Measurements from ENCODE around the gene PNMA6E. TPM values are rescaled to one million over a fixed set of nuclear protein-coding genes. Genes with fewer than 3 reads are reported as not detected.

PNMA6E gene
- polyA plus RNA-seq (ENCODE audit: low read depth in 6 of 6) = not detected

- DNase-seq = no peak
- Mint-ChIP-seq H3K9me3 (peaks cover 0 to 10% (median 4%) of the 10 kb centered on the region in 7 donors), H3K27ac (peak within 1 kb of the TSS in 2 of 6 donors; percentile 41 to 76), H3K36me3 (no peaks in the 10 kb centered on the region), H3K4me1 (peaks cover 0 to 3% (median 0%) of the 10 kb centered on the region in 3 donors), H3K4me3 (peak within 1 kb of the TSS in 1 of 8 donors; percentile 29), H3K27me3 (peaks cover 0 to 5% (median 4%) of the 10 kb centered on the region in 3 donors)
- ATAC-seq (ENCODE audit: low read depth in 2 of 2) = no peak
These were observed at the start of gene PNMA6E for GRCh38 chrX:153401133-153401764. Gene PNMA6E, minus strand, starts transcription at chrX:153401350. Its CDS starts 2,501 bp downstream, at chrX:153398849.

GRCh38 chrX:153450949-153451277, 49.8 kb upstream of the PNMA6E start:
- Mint-ChIP-seq H3K9me3 (peaks cover 0 to 1% (median 0%) of the 10 kb centered on the region in 7 donors), H3K27me3 (no peaks in the 10 kb centered on the region), H3K4me3 (no peak overlapping the region), H3K27ac (no peak overlapping the region), H3K4me1 (no peaks in the 10 kb centered on the region), H3K36me3 (peaks cover 0 to 8% of the 10 kb centered on the region in 2 donors)
- ATAC-seq (ENCODE audit: low read depth in 2 of 2) (no peak), DNase-seq (no peak)

DNA sequence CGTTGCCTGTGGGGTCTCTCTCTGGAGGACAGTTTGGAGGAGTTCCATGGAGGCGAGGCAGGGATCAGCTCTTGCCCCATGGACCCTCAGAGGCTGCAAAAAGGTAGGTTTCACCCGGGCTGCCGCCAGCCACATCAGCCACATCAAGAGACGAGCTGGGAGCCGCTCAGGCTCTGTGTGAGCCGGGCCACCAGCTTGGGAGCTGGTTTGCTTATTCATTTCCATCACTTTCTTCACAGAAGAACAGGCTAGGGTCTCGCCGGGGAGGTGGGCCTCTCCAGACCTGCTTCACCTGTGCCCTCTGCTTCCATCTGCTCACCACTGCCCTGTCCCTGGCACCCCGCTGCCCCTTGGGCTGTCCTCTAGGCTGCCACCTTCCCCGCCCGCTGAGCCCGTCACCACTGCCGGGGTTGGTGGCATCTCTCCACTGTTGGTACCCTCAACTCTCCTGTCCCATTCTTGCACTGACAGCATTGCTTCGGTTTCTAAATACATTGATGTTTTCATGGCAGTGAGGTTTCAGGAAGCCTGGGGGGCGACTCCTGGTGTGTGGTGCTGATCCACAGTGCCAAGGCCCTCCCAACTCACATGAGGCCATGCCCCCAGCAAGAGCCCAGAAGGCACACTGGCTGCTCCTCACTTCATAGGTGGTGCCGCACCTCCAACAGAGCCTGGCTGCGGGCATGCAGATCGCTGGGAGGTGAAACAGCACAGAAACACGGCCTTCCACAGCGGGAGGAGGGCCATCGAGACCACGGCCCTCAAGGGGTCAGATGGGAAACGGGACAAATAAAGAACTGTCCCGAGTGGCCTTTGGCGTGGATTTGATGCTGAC, 49.2 kb upstream of the PNMA6E start:
- Mint-ChIP-seq H3K27ac (no peak overlapping the region), H3K36me3 (peaks cover 0 to 8% of the 10 kb centered on the region in 2 donors), H3K4me3 (peak overlapping the region in 1 of 8 donors; percentile 23), H3K4me1 (no peaks in the 10 kb centered on the region), H3K27me3 (no peaks in the 10 kb centered on the region), H3K9me3 (peaks cover 0 to 1% (median 0%) of the 10 kb centered on the region in 7 donors)
- ATAC-seq (ENCODE audit: low read depth in 2 of 2) (no peak), DNase-seq (no peak)

- Mint-ChIP-seq H3K4me1 (no peaks in the 10 kb centered on the region), H3K9me3 (peaks cover 0 to 1% (median 0%) of the 10 kb centered on the region in 7 donors), H3K27me3 (no peaks in the 10 kb centered on the region), H3K27ac (peak overlapping the region in 1 of 6 donors; percentile 33), H3K4me3 (no peak overlapping the region), H3K36me3 (peaks cover 0 to 8% of the 10 kb centered on the region in 2 donors)
- ATAC-seq (ENCODE audit: low read depth in 2 of 2) (no peak), DNase-seq (no peak)
These were observed 48.4 kb upstream of the PNMA6E start for GRCh38 chrX:153449368-153450113.

DNA sequence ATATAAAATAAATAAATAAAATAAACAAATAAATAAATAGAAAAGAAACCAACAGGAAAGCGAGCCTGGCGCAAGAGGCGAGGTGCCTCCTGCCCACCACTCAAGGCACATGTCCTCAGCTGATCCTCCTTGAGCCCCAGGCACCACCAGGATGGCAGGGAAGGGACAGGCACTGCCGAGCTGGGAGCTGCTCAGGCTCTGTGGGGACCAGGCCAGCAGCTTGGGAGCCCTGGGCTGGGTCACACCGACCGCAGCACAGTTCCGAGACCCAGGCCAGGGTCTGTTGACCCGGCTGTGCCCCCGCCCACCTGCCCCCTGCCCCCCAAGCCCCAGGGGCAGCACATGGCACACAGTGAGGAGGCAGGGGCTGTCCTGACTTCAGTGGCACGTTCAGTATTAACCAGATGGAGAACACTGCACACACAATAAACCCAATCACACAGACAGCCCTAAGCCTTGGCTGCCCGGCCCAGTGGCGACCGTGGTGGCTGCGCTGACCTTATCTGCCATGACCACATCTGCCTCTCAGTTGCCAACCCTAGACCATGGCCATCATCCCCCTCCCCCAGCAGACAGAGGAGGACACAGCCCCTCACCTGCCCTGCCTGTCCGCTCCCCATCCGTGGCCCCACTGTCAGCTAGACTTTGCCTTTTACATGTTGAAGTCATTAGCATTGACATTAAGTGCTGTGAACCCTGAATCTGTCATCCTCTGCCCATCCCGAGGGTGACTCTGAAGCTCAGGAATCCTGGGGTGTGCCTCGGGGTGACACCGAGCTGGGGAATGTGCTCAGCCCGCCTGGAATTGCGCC, 47.6 kb upstream of the PNMA6E start:
- DNase-seq (no peak), ATAC-seq (ENCODE audit: low read depth in 2 of 2) (no peak)
- Mint-ChIP-seq H3K27ac (no peak overlapping the region), H3K36me3 (peaks cover 0 to 8% of the 10 kb centered on the region in 2 donors), H3K9me3 (peaks cover 0 to 1% (median 0%) of the 10 kb centered on the region in 7 donors), H3K27me3 (no peaks in the 10 kb centered on the region), H3K4me3 (no peak overlapping the region), H3K4me1 (no peaks in the 10 kb centered on the region)

DNA sequence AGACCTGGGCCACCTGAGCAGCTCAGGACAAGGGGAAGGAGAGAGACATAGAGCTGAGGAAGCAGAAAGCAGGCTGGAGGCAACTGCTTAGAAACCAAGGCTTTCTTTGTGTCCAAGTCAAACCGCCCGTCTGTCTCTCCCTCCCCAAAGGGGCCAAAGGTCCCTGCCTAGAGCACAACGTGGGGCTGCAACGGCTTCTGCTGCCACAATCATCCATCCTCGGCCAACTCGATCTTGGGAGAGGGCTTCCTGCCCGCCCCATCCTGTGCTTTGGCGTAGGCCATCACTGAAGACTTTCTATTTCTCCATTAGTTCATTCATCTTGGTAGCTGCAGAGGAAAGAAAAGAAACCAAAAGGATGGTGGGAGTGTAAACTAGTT, 46.4 kb upstream of the PNMA6E start:
- DNase-seq (no peak), ATAC-seq (ENCODE audit: low read depth in 2 of 2) (no peak)
- Mint-ChIP-seq H3K4me1 (no peaks in the 10 kb centered on the region), H3K9me3 (peaks cover 0 to 1% (median 0%) of the 10 kb centered on the region in 7 donors), H3K27ac (no peak overlapping the region), H3K36me3 (peaks cover 0 to 8% of the 10 kb centered on the region in 2 donors), H3K27me3 (no peaks in the 10 kb centered on the region), H3K4me3 (no peak overlapping the region)

DNA sequence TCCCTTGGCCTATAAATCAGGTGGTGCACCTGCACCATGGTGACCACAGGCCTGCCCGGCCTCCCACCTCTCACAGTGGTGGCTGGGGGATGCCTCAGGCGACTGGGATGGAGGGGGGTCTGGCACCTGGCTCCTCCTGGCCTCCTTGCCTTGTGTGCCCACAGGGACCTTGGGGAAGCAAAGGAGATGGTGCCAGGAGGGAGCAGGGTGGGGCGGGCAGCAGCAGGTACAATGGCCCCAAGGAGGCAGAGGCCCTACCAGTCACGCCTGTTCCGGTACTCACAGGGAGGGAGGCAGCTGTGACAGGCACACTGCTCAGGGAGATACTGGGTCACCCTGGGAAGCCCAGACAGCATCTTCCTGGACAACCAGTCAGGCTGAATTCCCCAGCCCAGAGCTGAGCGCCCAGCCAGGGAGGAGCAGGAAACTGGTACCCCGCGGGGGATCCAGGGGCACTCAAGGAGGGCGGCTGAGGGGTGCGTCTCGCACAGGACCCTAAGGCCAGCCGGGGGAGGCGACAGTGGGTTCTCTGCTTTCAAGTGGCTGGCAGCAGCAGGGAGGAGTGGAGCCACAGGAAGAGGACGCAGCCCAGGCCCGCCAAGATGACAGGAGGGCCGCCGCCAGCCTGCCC, 45.9 kb upstream of the PNMA6E start:
- H3K9me3 Mint-ChIP-seq = peaks cover 0 to 1% (median 0%) of the 10 kb centered on the region in 7 donors
- no peaks in the 10 kb centered on the region for H3K27me3 Mint-ChIP-seq
- no peaks in the 10 kb centered on the region for H3K4me1 Mint-ChIP-seq
- no peak overlapping the region for H3K27ac Mint-ChIP-seq
- peaks cover 0 to 8% of the 10 kb centered on the region in 2 donors for H3K36me3 Mint-ChIP-seq
- no peak overlapping the region for H3K4me3 Mint-ChIP-seq
- DNase-seq (no peak), ATAC-seq (ENCODE audit: low read depth in 2 of 2) (no peak)

DNA sequence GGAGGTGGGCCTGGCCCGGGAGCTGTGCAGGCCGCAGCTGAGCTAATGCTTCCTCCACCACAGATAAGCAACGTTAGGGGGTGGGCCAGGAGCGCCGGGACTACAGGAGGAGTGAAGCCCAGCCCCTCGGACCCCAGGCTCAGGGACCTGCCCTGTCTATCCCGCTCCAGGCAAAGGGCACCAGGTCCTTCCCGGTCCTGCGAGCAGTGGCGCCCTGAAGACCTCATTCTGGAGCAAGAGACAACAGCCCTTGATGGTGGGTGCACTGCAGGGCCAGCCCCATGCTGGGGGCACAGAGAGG, 45.4 kb upstream of the PNMA6E start:
- DNase-seq (no peak), ATAC-seq (ENCODE audit: low read depth in 2 of 2) (no peak)
- Mint-ChIP-seq H3K4me3 (no peak overlapping the region), H3K27me3 (no peaks in the 10 kb centered on the region), H3K27ac (no peak overlapping the region), H3K4me1 (no peaks in the 10 kb centered on the region), H3K36me3 (peaks cover 0 to 8% of the 10 kb centered on the region in 2 donors), H3K9me3 (peaks cover 0 to under 1% (median 0%) of the 10 kb centered on the region in 7 donors)

DNA sequence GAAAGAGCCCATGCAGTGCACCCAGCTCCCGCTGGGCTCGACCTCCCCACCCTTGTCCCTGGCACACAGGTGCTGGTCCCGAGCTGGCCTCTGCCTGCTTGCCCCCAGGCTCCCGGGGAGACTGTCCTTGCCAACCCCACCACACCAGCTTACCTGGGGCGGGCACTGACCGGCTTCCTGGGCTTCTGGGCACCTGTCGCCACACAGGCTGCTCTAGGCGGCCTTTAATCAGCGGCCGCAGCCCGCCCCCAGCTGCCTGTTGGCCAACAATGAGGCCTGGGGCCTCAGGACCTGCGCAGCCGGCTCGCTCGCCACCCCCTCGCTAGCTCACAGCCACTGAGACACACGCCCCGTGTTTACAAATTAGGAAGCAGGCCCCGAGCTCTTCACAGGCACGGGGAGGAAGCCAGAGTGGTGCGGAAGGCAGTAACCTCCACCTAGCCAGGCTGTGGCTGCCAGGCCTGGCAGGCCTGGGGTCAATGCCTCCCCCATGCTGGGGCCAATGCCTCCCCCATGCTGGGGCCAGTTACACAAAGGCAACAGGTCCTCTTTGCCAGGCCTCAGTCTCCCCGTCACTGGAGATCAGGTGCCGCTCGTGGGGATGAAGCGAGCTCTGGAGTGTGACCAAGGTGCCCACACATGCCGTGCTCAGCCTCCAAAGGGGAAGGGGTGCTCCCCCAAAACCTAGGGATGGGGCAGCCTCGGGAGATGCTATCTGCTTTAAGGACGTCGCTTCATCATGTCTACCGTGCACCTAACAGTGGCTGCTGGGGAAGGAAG, 44.9 kb upstream of the PNMA6E start, which contains the start of gene TREX2:
TREX2 (minus strand) TSS at position 201 of the 780 bp plus-strand sequence. CDS start 626 bp downstream, outside the sequence.
- peaks cover 0 to 3% of the 10 kb centered on the region in 2 donors for H3K36me3 Mint-ChIP-seq
- no peaks in the 10 kb centered on the region for H3K9me3 Mint-ChIP-seq
- no peak within 1 kb of the TSS for H3K4me3 Mint-ChIP-seq
- no peaks in the 10 kb centered on the region for H3K27me3 Mint-ChIP-seq
- no peaks in the 10 kb centered on the region for H3K4me1 Mint-ChIP-seq
- DNase-seq = no peak
- H3K27ac Mint-ChIP-seq = peak within 1 kb of the TSS in 1 of 6 donors; percentile 66
- ATAC-seq (ENCODE audit: low read depth in 2 of 2) = no peak

GRCh38 chrX:153445106-153445855, 44.1 kb upstream of the PNMA6E start:
- no peak overlapping the region for H3K27ac Mint-ChIP-seq
- H3K36me3 Mint-ChIP-seq = no peaks in the 10 kb centered on the region
- H3K27me3 Mint-ChIP-seq = no peaks in the 10 kb centered on the region
- peaks cover 0 to 4% (median 0%) of the 10 kb centered on the region in 7 donors for H3K9me3 Mint-ChIP-seq
- DNase-seq (no peak), ATAC-seq (ENCODE audit: low read depth in 2 of 2) (no peak)
- H3K4me1 Mint-ChIP-seq = no peaks in the 10 kb centered on the region
- H3K4me3 Mint-ChIP-seq = no peak overlapping the region

DNA sequence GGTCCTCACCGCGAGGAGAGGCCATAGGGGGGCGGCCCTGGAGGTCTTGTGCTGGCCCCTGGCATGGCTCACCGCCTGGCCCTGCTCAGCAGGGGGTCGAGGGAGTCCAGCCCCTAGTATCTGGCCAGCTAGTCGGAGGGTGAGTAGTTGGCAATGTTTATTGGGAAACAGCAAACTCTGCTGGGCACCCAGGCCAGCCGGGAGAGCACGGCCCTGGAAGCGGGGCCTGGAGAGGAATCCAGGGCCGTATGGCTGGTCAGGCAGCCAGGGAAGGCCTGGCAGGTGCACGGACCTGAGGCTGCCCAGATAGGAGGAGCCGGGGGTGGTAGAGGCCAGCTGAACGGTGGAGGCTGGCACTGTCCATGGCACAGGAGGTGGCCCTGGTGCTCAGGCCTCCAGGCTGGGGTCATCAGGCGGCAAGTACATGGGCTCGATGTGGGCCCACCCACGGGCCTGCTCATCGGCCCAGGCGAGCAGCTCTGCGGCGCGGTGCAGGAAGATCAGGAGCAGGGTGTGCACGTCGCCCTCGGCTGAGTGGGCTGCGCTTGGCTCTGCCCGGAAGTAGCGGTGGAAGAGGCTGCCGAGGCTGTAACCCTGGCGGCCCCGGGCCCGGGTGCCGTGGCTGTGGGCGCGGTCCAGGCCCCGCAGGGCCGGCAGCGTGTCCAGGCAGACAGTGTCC, 43.3 kb upstream of the PNMA6E start:
- Mint-ChIP-seq H3K4me1 (no peaks in the 10 kb centered on the region), H3K4me3 (no peak overlapping the region)

More for the DNA sequence above, 43.3 kb upstream of the PNMA6E start:
- ATAC-seq (ENCODE audit: low read depth in 2 of 2) (no peak), DNase-seq (no peak)
- no peaks in the 10 kb centered on the region for H3K36me3 Mint-ChIP-seq
- peaks cover 0 to 8% (median 0%) of the 10 kb centered on the region in 3 donors for H3K27me3 Mint-ChIP-seq
- H3K9me3 Mint-ChIP-seq = peaks cover 0 to 9% (median 2%) of the 10 kb centered on the region in 7 donors
- no peak overlapping the region for H3K27ac Mint-ChIP-seq

Data from naive B cell (primary cell).